DOHH2 (cell line): ENCODE measurements around the gene MSX1.

Experiments used
- EZH2phosphoT487 ChIP-seq: fragments of 200-600 bp; sonication (generic); IDR thresholded peaks from 2 replicates; pipeline ENCODE4 v1.6.1; 2017; ENCODE audit warnings: borderline replicate concordance, mild to moderate bottlenecking, antibody characterized with exemption, low read length, moderate library complexity, mixed read lengths
- TF ChIP-seq, protein P1 (sequence below): fragments of 200-600 bp; sonication (generic); IDR thresholded peaks from one replicate; pipeline ENCODE4 v1.5.1; 2014; ENCODE audit warnings: antibody characterized with exemption, mild to moderate bottlenecking, low read depth, low read length; ENCODE audit not compliant: poor library complexity, severe bottlenecking

DNA sequence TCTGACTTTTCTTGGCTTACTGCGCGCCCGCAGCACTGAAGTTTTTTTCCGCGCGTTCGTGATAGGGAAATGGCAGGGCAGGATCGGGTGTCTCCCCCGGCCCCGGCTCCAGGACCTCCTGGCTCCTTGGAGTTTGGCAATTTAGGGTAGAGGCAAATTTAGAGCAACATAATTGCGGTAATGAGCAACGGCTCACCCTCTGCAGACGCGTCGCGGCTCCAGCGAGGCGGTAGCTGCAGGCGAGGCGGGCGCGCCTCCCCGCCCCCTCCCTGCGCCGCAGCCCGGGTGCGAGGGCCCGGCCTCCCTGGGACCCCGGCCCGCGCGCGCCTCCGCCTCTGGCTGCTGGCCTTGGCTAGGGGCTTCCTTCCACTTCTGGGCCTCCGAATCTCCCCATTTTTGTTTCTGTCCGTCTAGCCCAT lies 6.2 kb downstream of the MSX1 start:
- TF ChIP-seq, protein P1, sequence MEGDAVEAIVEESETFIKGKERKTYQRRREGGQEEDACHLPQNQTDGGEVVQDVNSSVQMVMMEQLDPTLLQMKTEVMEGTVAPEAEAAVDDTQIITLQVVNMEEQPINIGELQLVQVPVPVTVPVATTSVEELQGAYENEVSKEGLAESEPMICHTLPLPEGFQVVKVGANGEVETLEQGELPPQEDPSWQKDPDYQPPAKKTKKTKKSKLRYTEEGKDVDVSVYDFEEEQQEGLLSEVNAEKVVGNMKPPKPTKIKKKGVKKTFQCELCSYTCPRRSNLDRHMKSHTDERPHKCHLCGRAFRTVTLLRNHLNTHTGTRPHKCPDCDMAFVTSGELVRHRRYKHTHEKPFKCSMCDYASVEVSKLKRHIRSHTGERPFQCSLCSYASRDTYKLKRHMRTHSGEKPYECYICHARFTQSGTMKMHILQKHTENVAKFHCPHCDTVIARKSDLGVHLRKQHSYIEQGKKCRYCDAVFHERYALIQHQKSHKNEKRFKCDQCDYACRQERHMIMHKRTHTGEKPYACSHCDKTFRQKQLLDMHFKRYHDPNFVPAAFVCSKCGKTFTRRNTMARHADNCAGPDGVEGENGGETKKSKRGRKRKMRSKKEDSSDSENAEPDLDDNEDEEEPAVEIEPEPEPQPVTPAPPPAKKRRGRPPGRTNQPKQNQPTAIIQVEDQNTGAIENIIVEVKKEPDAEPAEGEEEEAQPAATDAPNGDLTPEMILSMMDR, result no peak
- TF ChIP-seq EZH2phosphoT487, result no peak
